A549 (cell line): ENCODE measurements around the gene C11orf71. TPM values are rescaled to one million over a fixed set of nuclear protein-coding genes. Genes with fewer than 3 reads are reported as not detected.
A peak's percentile ranks its signal among the peaks of the same experiment; 100 is the strongest.

Experiments used
- ATAC-seq, 2 experiments: fragments of 200-7000 bp in 1 of 2; fragments of >200 bp in 1 of 2; cut with Nextera tagmentation in 1 of 2; cut with Tn5 transposase in 1 of 2; 3 replicates each; pipeline versions ENCODE4 v1.8.0 to v1.9.1; 2018 to 2020; ENCODE audit warnings: mild to moderate bottlenecking in 1 of 2, moderate library complexity in 1 of 2
- CTCF ChIA-PET: fragments of 300-600 bp; sonication (Branson Sonifier 250); formaldehyde crosslinking; extraction: SDS; loops from one replicate; lab custom pipeline; 2021; ENCODE audit warnings: antibody characterized with exemption, inconsistent platforms; lab: Yijun Ruan, JAX
- POLR2A ChIA-PET: fragments of 350-600 bp; formaldehyde crosslinking; extraction: SDS; loops from one replicate; lab custom pipeline; 2021; ENCODE audit warnings: antibody characterized with exemption, inconsistent platforms; lab: Yijun Ruan, JAX
- DNase-seq, 2 experiments: peaks; one replicate each; pipeline versions ENCODE4 v3.0.0 to v3.0.0-alpha.2; 2011 to 2016; ENCODE audit warnings: low read depth in 1 of 2, low spot score in 1 of 2
- FAIRE-seq: peaks from 2 replicates; lab custom pipeline; 2011; peaks lifted over from hg19 to GRCh38; lab: Jason Lieb, UNC
- H3K27ac ChIP-seq, 2 experiments: fragments of >200 bp; sonication (Bioruptor Twin); formaldehyde crosslinking; 3 replicates each; pipeline ENCODE4 v1.5.1; 2016 to 2017
- H3K4me1 ChIP-seq: fragments of >200 bp; sonication (Bioruptor Twin); formaldehyde crosslinking; 3 replicates; pipeline ENCODE4 v1.6.1; 2016
- H3K4me2 ChIP-seq: fragments of >200 bp; sonication (Bioruptor Twin); formaldehyde crosslinking; 3 replicates; pipeline ENCODE4 v1.6.1; 2016
- H3K4me3 ChIP-seq: fragments of >200 bp; sonication (Bioruptor Twin); formaldehyde crosslinking; 3 replicates; pipeline ENCODE4 v1.5.1; 2016
- H3K9me3 ChIP-seq: fragments of >200 bp; sonication (Bioruptor Twin); formaldehyde crosslinking; 3 replicates; pipeline ENCODE4 v1.6.1; 2016
- ATOH8 ChIP-seq: fragments of 250-450 bp; sonication (Bioruptor Pico); IDR thresholded peaks from 2 replicates; pipeline ENCODE4 v1.5.0; 2020; ENCODE audit warnings: low read depth, mild to moderate bottlenecking, moderate library complexity
- BCL3 ChIP-seq: fragments of >200 bp; sonication (Bioruptor Twin); formaldehyde crosslinking; IDR thresholded peaks from 3 replicates; pipeline ENCODE4 v1.6.1; 2016
- BHLHE40 ChIP-seq: IDR thresholded peaks from 2 replicates; pipeline ENCODE4 v1.6.1; 2012; ENCODE audit warnings: low read depth, low read length, inconsistent platforms
- CBX8 ChIP-seq: fragments of 200-600 bp; sonication (generic); IDR thresholded peaks from 2 replicates; pipeline ENCODE4 v1.6.1; 2016
- CHD2 ChIP-seq: fragments of 150-350 bp; IDR thresholded peaks from 2 replicates; pipeline ENCODE4 v1.6.1; 2014; ENCODE audit warnings: low read length; ENCODE audit not compliant: partially characterized antibody
- CHD4 ChIP-seq: fragments of 200-600 bp; sonication (generic); IDR thresholded peaks from 2 replicates; pipeline ENCODE4 v1.6.1; 2016; ENCODE audit warnings: antibody characterized with exemption, mild to moderate bottlenecking, borderline replicate concordance
- CTCF ChIP-seq: fragments of >200 bp; sonication (Bioruptor Twin); formaldehyde crosslinking; IDR thresholded peaks from 3 replicates; pipeline ENCODE4 v1.5.1; 2016
- EHF ChIP-seq: fragments of 250-450 bp; sonication (Bioruptor Pico); IDR thresholded peaks from 2 replicates; pipeline ENCODE4 v1.5.0; 2020; ENCODE audit warnings: mild to moderate bottlenecking
- ELK1 ChIP-seq: fragments of 150-350 bp; IDR thresholded peaks from 2 replicates; pipeline ENCODE4 v1.6.1; 2014; ENCODE audit warnings: low read depth, mild to moderate bottlenecking, low read length
- FOSL2 ChIP-seq, 2 experiments: fragments of 450-650 bp in 1 of 2; fragments of >200 bp in 1 of 2; sonication (Bioruptor Twin) in 1 of 2; formaldehyde crosslinking; IDR thresholded peaks; 2 replicates each; pipeline versions ENCODE4 v1.5.0 to v1.6.1; 2016 to 2020; ENCODE audit warnings: mild to moderate bottlenecking in 1 of 2, moderate library complexity in 1 of 2
- GATA3 ChIP-seq: IDR thresholded peaks from 2 replicates; pipeline ENCODE4 v1.6.1; 2012; ENCODE audit warnings: borderline replicate concordance
- HES2 ChIP-seq: fragments of >200 bp; sonication (Bioruptor Twin); formaldehyde crosslinking; IDR thresholded peaks from 2 replicates; pipeline ENCODE4 v1.6.1; 2016
- HOXB13 ChIP-seq: fragments of 250-450 bp; sonication (Bioruptor Pico); IDR thresholded peaks from 2 replicates; pipeline ENCODE4 v1.5.0; 2020; ENCODE audit warnings: low read depth, mild to moderate bottlenecking, moderate library complexity
- HOXB5 ChIP-seq: fragments of 250-450 bp; sonication (Bioruptor Pico); IDR thresholded peaks from 2 replicates; pipeline ENCODE4 v1.5.0; 2020; ENCODE audit warnings: mild to moderate bottlenecking, moderate library complexity
- KDM1A ChIP-seq: fragments of 200-600 bp; sonication (generic); IDR thresholded peaks from 2 replicates; pipeline ENCODE4 v1.6.1; 2016; ENCODE audit warnings: low read depth, mild to moderate bottlenecking
- KDM5A ChIP-seq: fragments of 200-600 bp; sonication (generic); IDR thresholded peaks from 2 replicates; pipeline ENCODE4 v1.6.1; 2016; ENCODE audit warnings: antibody characterized with exemption, mild to moderate bottlenecking
- MAFK ChIP-seq: fragments of 450-650 bp; IDR thresholded peaks from 2 replicates; pipeline ENCODE4 v1.6.1; 2014; ENCODE audit not compliant: partially characterized antibody
- MAZ ChIP-seq: fragments of 150-350 bp; IDR thresholded peaks from 2 replicates; pipeline ENCODE4 v1.6.1; 2014; ENCODE audit warnings: antibody characterized with exemption, low read depth, low read length, borderline replicate concordance
- NR3C1 ChIP-seq: fragments of >200 bp; sonication (Bioruptor Twin); formaldehyde crosslinking; IDR thresholded peaks from 3 replicates; pipeline ENCODE4 v1.6.1; 2017
- POLR2AphosphoS2 ChIP-seq: conservative IDR thresholded peaks from 2 replicates; pipeline ENCODE4 v1.6.1; 2012; ENCODE audit warnings: low read length, improper control_type of control experiment, inconsistent platforms
- RAD21 ChIP-seq, 2 experiments: fragments of >200 bp in 1 of 2; sonication (Bioruptor Twin) in 1 of 2; formaldehyde crosslinking in 1 of 2; IDR thresholded peaks in 1 of 2; conservative IDR thresholded peaks in 1 of 2; 2 replicates in 1 of 2; 3 replicates in 1 of 2; pipeline ENCODE4 v1.6.1; 2012 to 2018; ENCODE audit warnings: inconsistent platforms in 1 of 2
- RCOR1 ChIP-seq: fragments of 150-350 bp; IDR thresholded peaks from 2 replicates; pipeline ENCODE4 v1.6.1; 2014; ENCODE audit warnings: antibody characterized with exemption, low read length, low read depth
- RFX5 ChIP-seq: fragments of 450-650 bp; IDR thresholded peaks from 2 replicates; pipeline ENCODE4 v1.7.1; 2014; ENCODE audit warnings: antibody characterized with exemption, mild to moderate bottlenecking, moderate library complexity
- SMC3 ChIP-seq: fragments of >200 bp; sonication (Bioruptor Twin); formaldehyde crosslinking; IDR thresholded peaks from 3 replicates; pipeline ENCODE4 v1.6.1; 2018; ENCODE audit warnings: inconsistent platforms
- TFCP2L1 ChIP-seq: fragments of 250-450 bp; sonication (Bioruptor Pico); IDR thresholded peaks from 2 replicates; pipeline ENCODE4 v1.5.0; 2021; ENCODE audit warnings: mild to moderate bottlenecking
- TP53 ChIP-seq: fragments of 250-450 bp; sonication (Bioruptor Pico); IDR thresholded peaks from 2 replicates; pipeline ENCODE4 v1.5.0; 2021; ENCODE audit warnings: mild to moderate bottlenecking, moderate library complexity
- ZC3H11A ChIP-seq: fragments of 450-650 bp; IDR thresholded peaks from 2 replicates; pipeline ENCODE4 v1.6.1; 2014; ENCODE audit warnings: antibody characterized with exemption, mild to moderate bottlenecking
- ZFP36 ChIP-seq: fragments of 450-650 bp; IDR thresholded peaks from 2 replicates; pipeline ENCODE4 v1.6.1; 2014; ENCODE audit warnings: borderline replicate concordance; ENCODE audit not compliant: partially characterized antibody
- ZNF302 ChIP-seq: fragments of 250-450 bp; sonication (Bioruptor Pico); IDR thresholded peaks from 2 replicates; pipeline ENCODE4 v1.9.0; 2021; ENCODE audit warnings: inconsistent platforms, mild to moderate bottlenecking, moderate library complexity
- ZSCAN20 ChIP-seq: fragments of 250-450 bp; sonication (Bioruptor Pico); IDR thresholded peaks from 2 replicates; pipeline ENCODE4 v1.8.0; 2022; ENCODE audit warnings: mild to moderate bottlenecking, moderate library complexity
- WGBS: methylation state at CpG from one replicate; pipeline ENCODE4 v1.1.6; 2017; ENCODE audit errors: missing lambda C conversion rate; 5-methylcytosine and 5-hydroxymethylcytosine counted together
- polyA plus RNA-seq, 4 experiments: library from polyadenylated mRNA; depleted of rRNA in 3 of 4; stranded (reverse); fragments of >200 nt; fragmentation: RNase III in 1 of 4; extraction: RNeasy Plus Mini Kit Qiagen cat#74134 plus additional on column Dnase treatment in 1 of 4; gene quantifications; 2 replicates in 3 of 4; 3 replicates in 1 of 4; pipeline ENCODE4 v1.2.3, GENCODE V29; 2011 to 2017

C11orf71 gene
- polyA plus RNA-seq, 2 of the 4 experiments (the other 2 are of a cell fraction) = 6.0 to 9.3 TPM

- CTCF ChIA-PET = interaction anchor here (1.6 kb wide), 1 partner anchor 458 kb away, joined by 4 read pairs; no protein-coding TSS in a partner anchor
- H3K9me3 ChIP-seq = no peaks in the 10 kb centered on the region
- POLR2A ChIA-PET = no interaction called here
- H3K4me3 ChIP-seq = no peak overlapping the region
- WGBS = 50% methylated on average over 3 of the region's 3 CpGs
- no peak for FAIRE-seq
- TF ChIP-seq KDM1A = no peak
- TF ChIP-seq HOXB5 = no peak
- no peak for TF ChIP-seq CHD2
- no peak for TF ChIP-seq FOSL2 (IDR thresholded peaks at IDR 0.05)
- peak; percentile 60 for TF ChIP-seq FOSL2 (CRISPR knock-in tag; IDR thresholded peaks at IDR 0.05)
- TF ChIP-seq ATOH8 = no peak
- peak overlapping the region; percentile 32; the same call in 2 of the 3 replicates for H3K4me2 ChIP-seq
- DNase-seq = peak in 1 of 2 experiments; percentile 59
- H3K4me1 ChIP-seq = 0 out of 3 replicates have a peak, but pooled peaks cover 6% of the 10 kb centered on the region
- H3K27ac ChIP-seq = no peak overlapping the region
- ATAC-seq = peak in 1 of 2 experiments; percentile 61; a peak in 3 of 6 replicates
Measured at GRCh38 chr11:114354076-114354475, 46.2 kb downstream of the C11orf71 start.

GRCh38 chr11:114353443-114353842 is 46.9 kb downstream of the C11orf71 start:
- H3K4me2 ChIP-seq = no peak overlapping the region
- FAIRE-seq (no peak), ATAC-seq (no peak)
- CTCF ChIA-PET = interaction anchor here (0.6 kb wide), 1 partner anchor 827 kb away, joined by 3 read pairs; no protein-coding TSS in a partner anchor
- no peaks in the 10 kb centered on the region for H3K9me3 ChIP-seq
- H3K27ac ChIP-seq = no peak overlapping the region
- 0 out of 3 replicates have a peak, but pooled peaks cover 6% of the 10 kb centered on the region for H3K4me1 ChIP-seq
- 79% methylated on average over 3 of the region's 3 CpGs for WGBS
- TF ChIP-seq POLR2AphosphoS2 (no peak), ZNF302 (CRISPR knock-in tag) (no peak), CHD4 (no peak), ZC3H11A (no peak), CBX8 (no peak), RFX5 (no peak), FOSL2 (IDR thresholded peaks at IDR 0.05) (no peak), FOSL2 (CRISPR knock-in tag; IDR thresholded peaks at IDR 0.05) (no peak), ZFP36 (no peak), TFCP2L1 (CRISPR knock-in tag) (no peak), NR3C1 (no peak), CHD2 (no peak), ZSCAN20 (CRISPR knock-in tag) (no peak), GATA3 (no peak), RAD21 (conservative IDR thresholded peaks at IDR 0.05 in 1 of 2, IDR thresholded peaks at IDR 0.05 in 1 of 2) (no peak), ELK1 (no peak), RCOR1 (no peak), TP53 (CRISPR knock-in tag) (no peak), KDM5A (no peak)
- TF ChIP-seq, all 56 proteins: peak for 0
- H3K4me3 ChIP-seq = no peak overlapping the region
- POLR2A ChIA-PET = no interaction called here
- DNase-seq = no peak

GRCh38 chr11:114350022-114350421 is 50.3 kb downstream of the C11orf71 start:
- 0 out of 3 replicates have a peak, but pooled peaks cover 6% of the 10 kb centered on the region for H3K4me1 ChIP-seq
- no peak for DNase-seq
- WGBS = 84% methylated on average over 10 of the region's 10 CpGs
- H3K4me2 ChIP-seq = no peak overlapping the region
- ATAC-seq = no peak
- H3K27ac ChIP-seq = no peak overlapping the region
- no peak overlapping the region for H3K4me3 ChIP-seq
- H3K9me3 ChIP-seq = no peaks in the 10 kb centered on the region; the same call in 2 of the 3 replicates
- POLR2A ChIA-PET = no interaction called here
- FAIRE-seq = no peak
- CTCF ChIA-PET = interaction anchor here (0.7 kb wide), 1 partner anchor 89 kb away, joined by 3 read pairs; the partner anchor contains the start of gene REXO2
- TF ChIP-seq BCL3 = no peak
- no peak for TF ChIP-seq MAZ
- no peak for TF ChIP-seq HOXB13 (CRISPR knock-in tag)
- TF ChIP-seq HES2 = no peak
- no peak for TF ChIP-seq EHF (CRISPR knock-in tag)
- TF ChIP-seq ZNF302 (CRISPR knock-in tag) = no peak
- no peak for TF ChIP-seq MAFK
- no peak for TF ChIP-seq CTCF
- TF ChIP-seq TP53 (CRISPR knock-in tag) = no peak
- no peak for TF ChIP-seq SMC3
- TF ChIP-seq POLR2AphosphoS2 = no peak
- no peak for TF ChIP-seq ZC3H11A
- no peak for TF ChIP-seq CHD4
- no peak for TF ChIP-seq BHLHE40
